ENCODE measurements around the gene VSIG8.

DNA sequence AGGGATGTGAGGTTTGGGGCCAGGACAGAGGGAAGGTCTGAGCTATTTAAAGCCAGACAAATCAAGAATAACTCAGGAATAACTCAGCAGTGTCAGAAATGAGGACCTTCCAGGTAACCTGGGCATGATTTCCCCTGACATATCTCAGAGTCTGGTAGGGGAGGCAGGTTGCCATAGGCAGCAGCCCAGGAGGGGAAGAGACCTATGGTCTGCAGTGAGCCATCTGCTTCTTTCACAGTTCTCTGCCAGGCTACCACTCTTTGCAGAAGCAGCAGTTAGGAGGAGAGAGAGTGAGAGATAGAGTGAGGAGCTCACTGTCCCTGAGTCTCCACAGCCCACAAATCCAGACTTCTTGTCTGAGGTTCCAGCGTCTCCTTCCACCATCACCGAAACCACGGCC, 6.3 kb upstream of the VSIG8 start:
- TF ChIP-seq, protein P1, sequence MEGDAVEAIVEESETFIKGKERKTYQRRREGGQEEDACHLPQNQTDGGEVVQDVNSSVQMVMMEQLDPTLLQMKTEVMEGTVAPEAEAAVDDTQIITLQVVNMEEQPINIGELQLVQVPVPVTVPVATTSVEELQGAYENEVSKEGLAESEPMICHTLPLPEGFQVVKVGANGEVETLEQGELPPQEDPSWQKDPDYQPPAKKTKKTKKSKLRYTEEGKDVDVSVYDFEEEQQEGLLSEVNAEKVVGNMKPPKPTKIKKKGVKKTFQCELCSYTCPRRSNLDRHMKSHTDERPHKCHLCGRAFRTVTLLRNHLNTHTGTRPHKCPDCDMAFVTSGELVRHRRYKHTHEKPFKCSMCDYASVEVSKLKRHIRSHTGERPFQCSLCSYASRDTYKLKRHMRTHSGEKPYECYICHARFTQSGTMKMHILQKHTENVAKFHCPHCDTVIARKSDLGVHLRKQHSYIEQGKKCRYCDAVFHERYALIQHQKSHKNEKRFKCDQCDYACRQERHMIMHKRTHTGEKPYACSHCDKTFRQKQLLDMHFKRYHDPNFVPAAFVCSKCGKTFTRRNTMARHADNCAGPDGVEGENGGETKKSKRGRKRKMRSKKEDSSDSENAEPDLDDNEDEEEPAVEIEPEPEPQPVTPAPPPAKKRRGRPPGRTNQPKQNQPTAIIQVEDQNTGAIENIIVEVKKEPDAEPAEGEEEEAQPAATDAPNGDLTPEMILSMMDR (IDR thresholded peaks at IDR 0.05; ENCODE audit: low read depth, low read length), result no peak
- no peak for TF ChIP-seq MAX (IDR thresholded peaks at IDR 0.05; ENCODE audit: low read depth, low read length)
